Activated CD4-positive, alpha-beta T cell treated with anti-CD3 and anti-CD28 coated beads, Interleukin-2, amount 50 U/mL, for 24 hours (primary cell): Measurements from ENCODE around the gene IFT20.

Experiments
- DNase-seq, 2 donors: peaks; one replicate each; pipeline ENCODE4 v3.0.0-alpha.2; 2020; ENCODE audit warnings: low read depth in 1 of 2, low spot score in 1 of 2

Gene IFT20

GRCh38 chr17:28338056-28338768 is 2.9 kb upstream of the IFT20 start:
- DNase-seq = no peak

- peak in 1 of 2 donors; percentile 13 for DNase-seq
Measured at GRCh38 chr17:28335959-28336871, 943 bp upstream of the IFT20 start.

GRCh38 chr17:28334666-28335200 is 539 bp downstream of the IFT20 start:
- no peak for DNase-seq

GRCh38 chr17:28334171-28334570 is 1.1 kb downstream of the IFT20 start:
- DNase-seq = no peak

GRCh38 chr17:28333083-28333746 is 2.1 kb downstream of the IFT20 start:
- DNase-seq = no peak

- no peak for DNase-seq
Measured at GRCh38 chr17:28331891-28332420, 3.3 kb downstream of the IFT20 start.

GRCh38 chr17:28330671-28331070 is 4.6 kb downstream of the IFT20 start:
- DNase-seq = no peak

GRCh38 chr17:28328325-28328724 is 6.9 kb downstream of the IFT20 start:
- no peak for DNase-seq

GRCh38 chr17:28327709-28328108 is 7.6 kb downstream of the IFT20 start:
- no peak for DNase-seq

- peak in 1 of 2 donors; percentile 17 for DNase-seq
Measured at GRCh38 chr17:28327031-28327607, 8.2 kb downstream of the IFT20 start.

GRCh38 chr17:28326114-28326513 is 9.2 kb downstream of the IFT20 start:
- DNase-seq = no peak

GRCh38 chr17:28325211-28325610 is 10.1 kb downstream of the IFT20 start:
- no peak for DNase-seq

GRCh38 chr17:28324781-28325180 is 10.5 kb downstream of the IFT20 start:
- no peak for DNase-seq

GRCh38 chr17:28324267-28324745 is 11.0 kb downstream of the IFT20 start:
- no peak for DNase-seq

GRCh38 chr17:28320215-28321061 is 14.8 kb downstream of the IFT20 start:
- DNase-seq = no peak

- no peak for DNase-seq
Measured at GRCh38 chr17:28319598-28319935, 15.7 kb downstream of the IFT20 start.

- peak; percentile 89 to 94 for DNase-seq
Measured at GRCh38 chr17:28318759-28319597, 16.3 kb downstream of the IFT20 start, which contains the start of gene TMEM97. Gene TMEM97, plus strand, starts transcription at chr17:28319200. Its CDS starts 40 bp downstream, at chr17:28319240.

GRCh38 chr17:28317966-28318758 is 17.1 kb downstream of the IFT20 start:
- DNase-seq = no peak
